ENCODE measurements around the gene ZNF785. TPM values are rescaled to one million over a fixed set of nuclear protein-coding genes. Genes with fewer than 3 reads are reported as not detected.

The ZNF785 gene
- total and polyA plus RNA-seq, 2 of the 13 experiments (the other 11 are each of a cell fraction or from before 2014, with no cell fraction given), result 0.01 TPM; not detected in 1

- DNase-seq (ENCODE audit: low spot score) (no peak), ATAC-seq (no peak), FAIRE-seq (no peak)
- TF ChIP-seq JUND (CRISPR knock-in tag; IDR thresholded peaks at IDR 0.05) (no peak), NFYB (CRISPR knock-in tag; IDR thresholded peaks at IDR 0.05) (no peak), HNF4A (CRISPR knock-in tag; IDR thresholded peaks at IDR 0.05) (no peak), ZNF615 (CRISPR knock-in tag; IDR thresholded peaks at IDR 0.05; ENCODE audit: borderline replicate concordance) (no peak), TBL1XR1 (IDR thresholded peaks at IDR 0.05; ENCODE audit: borderline replicate concordance, low read length, partially characterized antibody) (no peak), ZFY (CRISPR knock-in tag; IDR thresholded peaks at IDR 0.05) (no peak), ZBTB49 (CRISPR knock-in tag; IDR thresholded peaks at IDR 0.05; ENCODE audit: borderline replicate concordance) (no peak), ZBTB20 (CRISPR knock-in tag; IDR thresholded peaks at IDR 0.05; ENCODE audit: borderline replicate concordance, low read depth) (no peak), ZNF607 (CRISPR knock-in tag; IDR thresholded peaks at IDR 0.05; ENCODE audit: borderline replicate concordance) (no peak)
- H3K4me1 ChIP-seq (ENCODE audit: insufficient read depth, low read length), result peaks cover 49% of the 10 kb centered on the region
- no peak overlapping the region for H2AFZ ChIP-seq (ENCODE audit: low read length)
- H3K9ac ChIP-seq (ENCODE audit: insufficient read depth, low read depth, low read length), result no peak overlapping the region
- ChIA-PET POLR2A (interaction anchor here (0.9 to 3.9 kb wide), 4 partner anchors 9 to 44 kb away, joined by 3 to 36 read pairs (median 8); partner anchors contain the start of genes ZNF689, ZNF747 and ZNF764), CTCF (ENCODE audit: low intra/inter-chr PET ratio, low total read pairs) (no interaction called here)
- no peaks in the 10 kb centered on the region for H3K9me3 ChIP-seq (ENCODE audit: low read length)
- in situ Hi-C loops (cut with HindIII; ENCODE audit: extremely low pct_ligation_motif_present, low pct_unique_long_range_greater_than_20kb), result no loop called here
- no TSS peak for BruUV-seq (replicated peaks)
- intact Hi-C loops (cut with micrococcal nuclease; ENCODE audit: unreplicated experiment), result no loop called here
- H3K27me3 ChIP-seq (ENCODE audit: control insufficient read depth in 1 of 2, insufficient read depth in 2 of 2, low read length in 2 of 2), result no peaks in the 10 kb centered on the region
- no peak overlapping the region for H3K4me2 ChIP-seq (ENCODE audit: low read depth, low read length)
- H3K27ac ChIP-seq (ENCODE audit: extremely low read length, insufficient read depth, low read length), result no peak overlapping the region
- 81% methylated on average over 4 of the region's 4 CpGs for WGBS (ENCODE audit: low lambda C conversion rate)
- peaks cover 2% of the 10 kb centered on the region for H3K79me2 ChIP-seq (ENCODE audit: insufficient read depth, low read length)
- H4K20me1 ChIP-seq (ENCODE audit: insufficient read depth, low read length), result no peaks in the 10 kb centered on the region
- no peaks in the 10 kb centered on the region for H3K36me3 ChIP-seq (replicated peaks in 1 of 2; ENCODE audit: control insufficient read depth in 1 of 2, insufficient read depth in 2 of 2, low read length in 2 of 2)
- H3K4me3 ChIP-seq (replicated peaks in 1 of 3; ENCODE audit: insufficient read depth in 1 of 3, low read depth in 2 of 3, low read length in 3 of 3), result 0 out of 6 replicates have a peak overlapping the region, but pooled peaks of 1 of the 3 experiments have one; percentile 0
Measured at GRCh38 chr16:30566531-30566930, 19.0 kb downstream of the ZNF785 start.
